Stimulated activated effector memory CD8-positive, alpha-beta T cell treated with anti-CD3 and anti-CD28 coated beads, Interleukin-12 subunit alpha, Interleukin-12 subunit beta, amount 100 ng/mL, for 72 hours (primary cell): ENCODE results near the gene FRMD4A.

Source experiments
- ATAC-seq: fragments of 150-1000 bp; cut with Tn5 transposase; 2 replicates; pipeline ENCODE4 v1.10.0; 2021
- DNase-seq, 2 donors: peaks; one replicate each; pipeline ENCODE4 v3.0.0; 2021 to 2022; ENCODE audit warnings: low spot score in 2 of 2
- H3K27ac Mint-ChIP-seq: one replicate; pipeline ENCODE4 v1.8.0; 2022; ENCODE audit warnings: mild to moderate bottlenecking, mixed read lengths
- H3K36me3 Mint-ChIP-seq: one replicate; pipeline ENCODE4 v1.8.0; 2022; ENCODE audit warnings: mild to moderate bottlenecking, mixed read lengths
- H3K4me1 Mint-ChIP-seq: one replicate; pipeline ENCODE4 v1.8.0; 2022; ENCODE audit warnings: mixed read lengths
- H3K4me3 Mint-ChIP-seq: one replicate; pipeline ENCODE4 v1.8.0; 2022; ENCODE audit warnings: mild to moderate bottlenecking, mixed read lengths
- H3K9me3 Mint-ChIP-seq: one replicate; pipeline ENCODE4 v1.8.0; 2022; ENCODE audit warnings: mixed read lengths

FRMD4A gene

DNA sequence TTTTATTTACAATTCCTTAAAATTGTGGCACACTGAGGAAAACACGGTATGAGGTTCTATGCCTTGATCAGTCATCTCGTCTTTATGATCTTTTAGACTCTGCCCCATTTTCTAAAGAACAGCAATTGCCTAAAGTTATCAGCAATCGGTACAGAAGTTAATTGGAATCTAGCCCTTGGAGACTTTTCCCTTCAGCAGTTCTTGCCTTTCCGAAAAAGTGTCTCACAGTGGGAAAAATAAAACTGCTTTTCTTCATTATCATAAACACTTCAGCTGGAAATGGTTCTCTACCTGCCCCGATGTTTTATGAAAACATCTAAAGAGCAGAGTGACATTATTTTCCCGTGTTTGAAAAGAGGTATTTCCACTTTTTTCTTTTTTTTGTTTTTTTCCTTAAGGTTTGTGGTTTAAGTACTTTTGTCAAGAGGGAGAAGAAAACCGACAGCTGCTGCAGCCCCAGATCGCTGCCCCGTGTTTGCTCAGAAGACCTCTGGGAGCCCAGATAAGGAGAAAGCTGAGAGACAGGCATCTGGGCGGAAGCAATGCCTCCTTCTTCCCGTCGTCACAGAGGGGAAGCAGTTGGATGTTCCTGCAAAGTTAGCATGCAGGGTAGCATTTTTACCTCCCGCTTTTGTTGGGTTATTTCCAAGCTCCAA lies 149.7 kb downstream of the FRMD4A start:
- no peak for DNase-seq
- H3K4me1 Mint-ChIP-seq = peaks cover 16% of the 10 kb centered on the region

DNA sequence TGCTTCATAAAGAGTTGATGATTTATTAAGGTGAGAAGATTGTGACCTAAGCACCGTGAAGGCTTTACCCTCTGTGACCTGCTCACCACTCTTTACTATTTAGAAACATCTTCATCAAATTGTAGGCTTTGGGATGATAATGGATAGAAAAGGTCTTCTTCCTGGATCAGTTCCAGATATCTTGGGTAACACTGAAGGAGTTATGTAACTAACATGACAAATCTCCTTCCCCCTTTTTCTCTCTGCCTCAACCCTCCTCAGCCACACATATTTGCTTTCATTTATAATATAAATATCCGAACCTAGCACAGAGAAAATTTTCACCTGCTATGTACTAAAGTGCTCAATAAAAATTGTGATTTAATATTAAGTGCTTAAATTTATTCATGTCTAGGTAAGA lies 151.5 kb downstream of the FRMD4A start:
- Mint-ChIP-seq H3K9me3 (no peaks in the 10 kb centered on the region), H3K4me1 (peaks cover 4% of the 10 kb centered on the region), H3K27ac (no peak overlapping the region), H3K4me3 (no peak overlapping the region), H3K36me3 (no peaks in the 10 kb centered on the region)
- DNase-seq (no peak), ATAC-seq (no peak)

More for the DNA sequence above, 149.7 kb downstream of the FRMD4A start:
- Mint-ChIP-seq H3K4me3 (no peak overlapping the region), H3K9me3 (no peaks in the 10 kb centered on the region), H3K27ac (no peak overlapping the region), H3K36me3 (peaks cover 16% of the 10 kb centered on the region)
- no peak for ATAC-seq

DNA sequence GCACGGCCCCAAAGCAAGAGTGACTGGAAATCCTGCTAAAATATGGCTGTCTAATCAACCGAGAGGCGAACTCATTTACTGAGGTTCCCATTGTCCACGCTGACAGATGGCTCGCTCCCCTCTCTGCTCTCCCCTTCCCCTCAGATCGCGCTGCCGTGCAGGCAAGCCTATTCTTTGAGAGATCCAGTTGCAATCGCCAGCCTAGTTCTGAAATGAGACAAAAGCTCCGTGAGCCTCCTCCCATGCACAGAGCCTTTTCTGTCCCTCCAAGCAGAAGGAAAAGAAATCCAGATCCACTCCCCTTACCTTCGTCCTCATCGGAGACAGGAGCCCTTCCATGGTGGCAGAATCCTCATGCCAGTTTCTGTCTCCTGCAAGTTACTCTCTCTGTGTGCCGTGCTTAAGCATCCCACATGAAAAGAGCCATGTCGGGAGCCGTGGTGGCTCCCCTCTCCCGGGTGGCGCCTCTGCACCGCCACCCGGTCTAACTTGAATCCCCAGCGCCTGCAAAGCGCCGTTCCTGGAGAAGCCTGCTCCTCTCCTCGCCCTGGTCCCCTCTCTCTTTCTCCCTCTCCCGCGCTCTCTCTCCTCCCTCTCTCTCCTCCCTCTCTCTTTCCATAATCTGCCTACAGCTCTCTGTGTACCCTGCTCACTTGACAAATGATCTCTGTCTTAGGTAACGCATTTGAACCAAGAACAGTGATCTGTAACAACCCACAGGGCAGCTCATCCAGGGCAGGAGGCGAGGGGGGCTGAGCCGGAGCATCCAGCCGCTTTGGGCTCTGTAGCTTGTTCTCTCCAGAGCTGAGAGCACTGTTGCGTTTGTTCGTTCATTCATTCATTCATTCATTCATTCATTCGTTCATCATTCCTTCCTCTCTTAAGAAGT lies 156.8 kb downstream of the FRMD4A start:
- Mint-ChIP-seq H3K4me3 (peak overlapping the region; percentile 77), H3K9me3 (no peaks in the 10 kb centered on the region), H3K36me3 (no peaks in the 10 kb centered on the region), H3K4me1 (peaks cover 16% of the 10 kb centered on the region), H3K27ac (no peak overlapping the region)
- DNase-seq (no peak), ATAC-seq (peak; percentile 57)

DNA sequence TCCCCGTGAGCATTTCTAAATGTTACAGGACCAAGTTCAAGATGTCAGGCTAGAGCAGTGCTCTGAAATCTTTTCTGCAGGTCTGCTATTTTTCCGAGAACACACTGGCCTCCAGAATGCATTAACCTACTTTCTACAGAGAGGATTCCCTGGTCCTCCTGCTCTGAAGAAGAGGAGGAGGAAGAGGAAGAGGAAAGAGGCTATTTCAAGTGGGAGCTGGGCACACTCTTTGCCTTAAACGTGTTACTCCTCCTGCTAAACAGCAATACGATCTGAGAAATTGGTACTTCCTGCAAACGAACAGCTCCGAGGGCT lies 157.4 kb downstream of the FRMD4A start:
- Mint-ChIP-seq H3K4me1 (peaks cover 16% of the 10 kb centered on the region), H3K27ac (no peak overlapping the region), H3K9me3 (no peaks in the 10 kb centered on the region), H3K36me3 (no peaks in the 10 kb centered on the region), H3K4me3 (peak overlapping the region; percentile 77)
- ATAC-seq = peak; percentile 63
- DNase-seq = no peak

DNA sequence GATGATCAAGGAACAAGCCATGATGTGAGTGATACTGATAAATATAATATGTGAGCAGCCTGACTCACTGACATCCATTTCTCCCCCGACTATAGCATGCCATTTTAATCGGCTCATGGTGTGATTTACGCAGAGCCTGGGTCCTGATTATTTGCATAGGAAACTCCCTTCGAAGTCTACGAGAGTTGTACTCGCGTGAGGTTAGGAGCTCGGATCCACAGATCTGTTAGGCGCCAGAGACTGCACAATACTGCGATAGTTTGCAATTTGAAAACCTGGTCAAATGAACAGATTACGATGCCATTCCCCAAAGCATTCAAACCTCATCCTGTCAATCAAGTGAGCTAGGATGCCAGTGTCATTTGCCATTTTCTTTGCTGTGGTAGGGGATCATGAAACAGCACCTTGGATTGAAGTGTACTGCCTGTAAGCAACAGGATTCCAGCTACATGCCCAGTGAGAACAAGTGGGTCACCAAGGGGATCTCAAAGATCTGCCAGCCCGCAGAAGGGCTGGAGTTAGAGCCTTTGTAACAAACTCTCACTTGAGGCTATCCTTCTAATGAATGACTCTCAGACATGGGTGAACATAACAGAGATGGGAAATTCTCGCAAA lies 158.3 kb downstream of the FRMD4A start:
- DNase-seq = no peak
- Mint-ChIP-seq H3K4me1 (peaks cover 16% of the 10 kb centered on the region), H3K9me3 (no peaks in the 10 kb centered on the region), H3K36me3 (no peaks in the 10 kb centered on the region), H3K27ac (no peak overlapping the region), H3K4me3 (no peak overlapping the region)
- ATAC-seq = no peak

DNA sequence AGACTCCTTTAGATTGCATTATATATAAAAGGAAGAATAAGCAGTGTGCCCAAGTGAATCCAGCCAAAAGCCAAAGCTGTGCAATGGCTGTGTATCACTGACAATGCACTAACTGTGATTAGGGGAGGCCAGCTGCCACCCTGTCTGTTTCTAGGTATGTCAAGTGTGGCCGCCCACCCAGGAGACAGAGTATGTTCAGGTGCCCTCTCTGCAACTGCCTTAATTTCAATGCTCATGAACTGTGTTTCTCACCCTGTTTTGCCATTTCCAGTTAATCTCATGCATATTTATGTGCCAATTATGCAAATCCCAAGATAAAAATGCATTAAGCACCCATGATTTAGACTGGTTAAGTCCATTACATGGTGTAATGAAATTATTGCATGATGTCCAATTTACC lies 159.4 kb downstream of the FRMD4A start:
- Mint-ChIP-seq H3K4me1 (peaks cover 16% of the 10 kb centered on the region), H3K9me3 (no peaks in the 10 kb centered on the region), H3K4me3 (no peak overlapping the region), H3K27ac (no peak overlapping the region), H3K36me3 (no peaks in the 10 kb centered on the region)
- ATAC-seq (no peak), DNase-seq (no peak)

DNA sequence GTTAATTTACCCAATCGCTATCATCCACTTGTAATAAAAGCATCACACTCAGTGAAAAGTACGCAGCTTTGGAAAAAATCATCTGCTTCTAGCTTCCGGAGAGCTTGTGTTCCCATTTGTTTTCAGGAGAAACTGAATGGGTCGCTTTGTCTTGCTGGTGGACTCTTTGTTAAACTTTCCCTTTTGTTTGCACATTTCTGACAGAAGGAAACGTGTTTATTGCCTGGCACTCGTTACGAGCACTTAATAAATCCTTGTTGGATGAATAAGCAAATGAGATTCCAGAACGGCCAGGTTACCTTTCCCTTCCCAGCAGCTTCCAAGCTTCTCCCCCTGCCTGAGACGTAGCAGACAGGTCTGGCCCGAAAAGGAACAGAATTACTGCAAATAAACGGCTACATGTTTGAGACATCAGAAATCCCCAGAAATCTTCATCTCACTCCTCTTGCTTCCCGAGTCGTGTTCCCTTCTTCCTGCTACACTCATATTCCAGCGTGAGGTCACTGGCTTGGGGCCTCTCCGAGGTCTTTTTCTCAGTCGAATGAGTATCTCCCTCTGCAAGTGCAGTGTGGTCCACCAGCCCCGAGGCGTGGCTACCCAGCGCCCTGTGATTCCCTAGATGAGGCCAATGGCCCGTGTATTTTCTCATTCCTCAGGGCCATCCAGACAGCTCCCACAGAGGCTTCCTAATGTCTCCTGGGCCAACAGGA lies 167.2 kb downstream of the FRMD4A start:
- H3K36me3 Mint-ChIP-seq = no peaks in the 10 kb centered on the region
- ATAC-seq (no peak), DNase-seq (no peak)
- no peaks in the 10 kb centered on the region for H3K9me3 Mint-ChIP-seq
- H3K27ac Mint-ChIP-seq = no peak overlapping the region
- H3K4me1 Mint-ChIP-seq = no peaks in the 10 kb centered on the region
- H3K4me3 Mint-ChIP-seq = no peak overlapping the region

DNA sequence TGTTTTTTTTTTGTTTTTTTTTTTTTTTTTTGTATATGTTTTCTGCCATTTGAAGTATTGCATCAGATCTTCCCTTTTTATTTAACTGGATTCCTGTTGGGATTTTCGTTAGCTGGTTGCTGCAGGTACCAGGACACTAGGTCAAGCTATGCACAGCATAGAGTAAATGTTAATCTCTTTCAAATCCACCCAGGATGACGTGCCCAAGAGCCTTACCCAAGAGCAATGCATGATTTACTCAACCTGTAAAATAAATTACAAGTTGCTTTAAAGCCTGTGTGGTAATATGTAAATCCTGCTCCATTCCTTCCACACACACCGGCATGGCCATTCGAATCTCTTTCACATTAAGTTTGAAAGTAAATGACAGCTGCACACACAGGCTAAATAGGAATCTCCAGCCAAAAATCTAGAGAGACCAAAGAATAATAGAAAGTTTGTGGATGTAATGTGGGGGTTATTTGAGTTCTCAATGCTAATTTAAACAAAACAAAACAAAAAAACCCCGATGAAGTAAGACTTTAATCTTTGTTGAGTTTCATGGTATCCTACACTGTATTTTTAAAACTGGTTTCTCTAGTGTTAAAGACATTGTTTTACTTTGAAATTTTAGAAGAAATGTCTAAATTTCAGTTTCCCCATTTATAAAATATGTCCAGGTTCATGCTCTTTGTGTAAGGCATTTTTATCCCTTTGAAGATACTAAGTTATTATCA lies 167.9 kb downstream of the FRMD4A start:
- H3K27ac Mint-ChIP-seq = no peak overlapping the region
- H3K36me3 Mint-ChIP-seq = no peaks in the 10 kb centered on the region
- no peak overlapping the region for H3K4me3 Mint-ChIP-seq
- H3K9me3 Mint-ChIP-seq = no peaks in the 10 kb centered on the region
- ATAC-seq (no peak), DNase-seq (no peak)
- no peaks in the 10 kb centered on the region for H3K4me1 Mint-ChIP-seq

DNA sequence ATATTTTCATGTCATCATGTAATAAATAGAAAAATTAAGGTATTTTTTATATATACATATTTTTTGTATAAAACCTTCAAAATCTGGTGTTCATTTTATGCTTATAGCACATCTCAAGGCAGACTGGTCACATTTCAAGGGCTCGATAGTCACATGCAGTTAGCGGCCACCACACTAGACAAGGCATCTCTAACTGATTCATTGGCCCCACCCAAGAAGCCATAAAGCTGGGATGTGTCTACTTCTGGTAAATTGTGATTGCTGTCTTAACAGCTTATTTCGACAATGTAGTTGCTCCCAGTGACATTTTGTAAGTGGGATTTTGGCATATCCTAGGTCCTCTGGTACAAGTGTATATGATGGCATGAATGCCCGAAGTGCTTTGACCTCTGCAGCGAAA lies 168.7 kb downstream of the FRMD4A start:
- no peaks in the 10 kb centered on the region for H3K36me3 Mint-ChIP-seq

DNA sequence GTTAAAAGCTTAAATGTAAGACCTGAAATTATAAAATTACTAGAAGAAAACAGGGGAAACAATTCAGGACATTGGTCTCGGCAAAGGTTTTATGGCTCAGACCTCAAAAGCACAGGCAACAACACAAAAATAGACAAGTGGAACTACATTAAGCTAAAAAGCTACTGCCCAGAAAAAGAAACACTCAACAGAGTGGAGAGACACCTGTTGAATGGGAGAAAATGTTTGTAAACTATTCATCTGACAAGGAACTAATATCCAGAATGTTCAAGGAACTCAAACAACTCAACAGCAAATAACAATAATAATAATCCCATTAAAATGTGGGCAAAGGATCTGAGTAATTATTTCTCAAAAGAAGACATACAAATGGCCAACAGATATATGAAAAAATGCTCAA lies 170.4 kb downstream of the FRMD4A start:
- DNase-seq (no peak), ATAC-seq (no peak)
- H3K9me3 Mint-ChIP-seq = peaks cover 5% of the 10 kb centered on the region
- no peak overlapping the region for H3K4me3 Mint-ChIP-seq
- no peak overlapping the region for H3K27ac Mint-ChIP-seq
- H3K36me3 Mint-ChIP-seq = no peaks in the 10 kb centered on the region
- no peaks in the 10 kb centered on the region for H3K4me1 Mint-ChIP-seq

More for the DNA sequence above, 168.7 kb downstream of the FRMD4A start:
- DNase-seq (no peak), ATAC-seq (no peak)
- H3K27ac Mint-ChIP-seq = no peak overlapping the region
- no peaks in the 10 kb centered on the region for H3K9me3 Mint-ChIP-seq
- H3K4me3 Mint-ChIP-seq = no peak overlapping the region
- H3K4me1 Mint-ChIP-seq = no peaks in the 10 kb centered on the region

DNA sequence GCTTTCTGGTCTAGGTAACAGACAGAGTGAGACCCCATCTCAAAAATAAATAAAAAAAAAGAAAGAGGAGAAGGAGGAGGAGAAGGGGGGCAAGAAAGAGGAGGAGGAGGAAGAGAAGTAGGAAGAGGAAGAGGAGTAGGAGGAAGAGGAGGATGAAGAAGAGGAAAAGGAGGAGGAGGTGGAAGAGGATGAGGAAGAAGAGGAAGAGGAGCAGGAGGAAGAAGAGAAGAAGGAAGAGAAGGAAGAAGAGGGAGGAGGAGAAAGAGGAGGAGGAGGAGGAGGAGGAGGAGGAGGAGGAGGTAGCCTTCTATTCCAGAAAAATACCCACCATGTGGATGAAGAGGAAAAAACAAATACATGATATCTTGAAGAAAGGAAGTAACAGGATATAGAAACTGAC lies 172.1 kb downstream of the FRMD4A start:
- DNase-seq (no peak), ATAC-seq (no peak)
- Mint-ChIP-seq H3K27ac (no peak overlapping the region), H3K36me3 (no peaks in the 10 kb centered on the region), H3K9me3 (peaks cover 5% of the 10 kb centered on the region), H3K4me1 (no peaks in the 10 kb centered on the region), H3K4me3 (no peak overlapping the region)

DNA sequence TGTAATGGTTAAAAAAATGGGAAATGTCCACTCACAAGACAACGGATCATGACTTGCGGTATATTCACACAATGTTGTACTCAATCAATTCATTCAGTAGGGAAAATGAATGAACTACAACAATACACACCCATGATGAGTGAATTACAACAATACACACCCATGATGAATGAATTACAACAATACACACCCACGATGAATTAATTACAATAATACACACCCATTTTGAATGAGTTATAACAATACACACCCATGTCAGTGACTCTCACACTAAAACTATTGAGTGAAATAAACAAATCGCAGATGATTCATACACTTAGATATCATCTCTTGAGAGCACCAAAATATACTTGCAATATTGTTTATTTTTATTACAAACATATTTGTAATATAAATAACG lies 174.6 kb downstream of the FRMD4A start:
- Mint-ChIP-seq H3K36me3 (no peaks in the 10 kb centered on the region), H3K4me3 (no peak overlapping the region), H3K27ac (no peak overlapping the region), H3K4me1 (no peaks in the 10 kb centered on the region), H3K9me3 (peaks cover 5% of the 10 kb centered on the region)
- no peak for ATAC-seq
- no peak for DNase-seq

DNA sequence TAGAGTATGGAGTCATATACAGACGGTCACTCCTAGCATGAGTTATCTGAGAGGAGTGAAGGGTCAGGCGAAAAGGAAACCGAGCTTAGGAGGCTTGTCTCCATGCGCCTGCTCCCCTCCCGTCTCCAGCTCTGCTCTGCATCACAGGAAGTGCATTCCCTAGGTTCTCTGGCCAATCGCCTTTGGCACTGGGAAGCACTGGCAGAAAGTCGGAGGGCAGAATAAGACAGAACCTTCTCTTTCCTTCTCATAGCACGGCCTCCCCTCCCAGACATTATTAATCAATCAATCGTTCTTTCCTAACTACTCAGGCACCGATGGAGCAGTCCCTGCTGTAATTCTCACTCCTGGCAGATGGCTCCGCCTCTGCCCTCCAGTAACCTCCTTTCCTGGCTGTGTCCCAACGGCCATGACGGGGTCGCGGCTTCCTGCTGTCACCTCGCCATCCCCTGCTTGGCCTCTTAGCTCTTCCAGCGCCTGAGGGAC lies 177.1 kb downstream of the FRMD4A start:
- no peaks in the 10 kb centered on the region for H3K36me3 Mint-ChIP-seq
- peaks cover 5% of the 10 kb centered on the region for H3K9me3 Mint-ChIP-seq
- H3K4me1 Mint-ChIP-seq = no peaks in the 10 kb centered on the region
- DNase-seq (no peak), ATAC-seq (no peak)
- H3K27ac Mint-ChIP-seq = no peak overlapping the region
- H3K4me3 Mint-ChIP-seq = no peak overlapping the region

DNA sequence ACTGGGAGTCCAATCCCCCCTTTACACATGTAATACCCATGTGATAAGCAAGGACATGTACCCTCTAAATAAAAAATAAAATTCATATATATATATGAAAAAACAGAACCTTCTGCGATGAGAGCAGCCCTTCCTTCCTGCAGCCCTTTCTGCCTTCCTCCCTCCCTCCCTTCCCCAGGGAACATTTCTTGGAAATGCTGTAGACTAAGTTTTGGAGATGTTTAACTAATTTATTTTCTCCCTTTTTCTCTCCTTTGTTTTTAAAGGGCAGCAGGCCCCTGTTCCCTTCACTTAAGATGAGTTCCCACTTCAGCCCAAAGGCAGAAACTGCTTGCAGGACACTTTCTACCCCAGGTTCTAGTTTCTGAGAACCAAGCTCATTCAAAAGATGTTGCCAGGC lies 179.2 kb downstream of the FRMD4A start:
- no peak for ATAC-seq
- Mint-ChIP-seq H3K4me3 (no peak overlapping the region), H3K9me3 (peaks cover 5% of the 10 kb centered on the region), H3K36me3 (no peaks in the 10 kb centered on the region), H3K4me1 (no peaks in the 10 kb centered on the region), H3K27ac (no peak overlapping the region)
- DNase-seq = no peak

DNA sequence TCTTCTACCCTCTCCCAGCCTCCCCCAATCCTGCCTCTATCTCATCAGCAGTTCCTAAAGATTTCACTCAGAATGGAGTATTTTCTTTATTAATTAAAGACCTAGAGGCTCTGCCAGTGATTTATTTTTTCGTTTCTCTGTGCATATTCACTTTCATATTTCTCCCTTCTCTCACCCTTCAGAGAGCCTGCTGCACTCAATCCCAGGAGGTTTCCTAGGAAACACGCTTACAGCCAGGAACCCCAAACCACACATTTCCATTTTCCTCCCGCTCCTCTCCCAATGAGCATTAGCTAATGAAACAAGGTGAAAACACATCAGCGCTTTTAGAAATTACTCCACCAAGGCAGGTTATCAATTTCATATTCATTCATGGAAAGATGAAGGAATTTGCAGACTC lies 180.2 kb downstream of the FRMD4A start:
- H3K9me3 Mint-ChIP-seq = peaks cover 2% of the 10 kb centered on the region
- H3K4me3 Mint-ChIP-seq = no peak overlapping the region
- H3K27ac Mint-ChIP-seq = no peak overlapping the region
- no peaks in the 10 kb centered on the region for H3K4me1 Mint-ChIP-seq
- ATAC-seq = no peak
- DNase-seq = no peak
- H3K36me3 Mint-ChIP-seq = no peaks in the 10 kb centered on the region
